ENCODE data around the gene CADPS2.

Gene CADPS2

DNA sequence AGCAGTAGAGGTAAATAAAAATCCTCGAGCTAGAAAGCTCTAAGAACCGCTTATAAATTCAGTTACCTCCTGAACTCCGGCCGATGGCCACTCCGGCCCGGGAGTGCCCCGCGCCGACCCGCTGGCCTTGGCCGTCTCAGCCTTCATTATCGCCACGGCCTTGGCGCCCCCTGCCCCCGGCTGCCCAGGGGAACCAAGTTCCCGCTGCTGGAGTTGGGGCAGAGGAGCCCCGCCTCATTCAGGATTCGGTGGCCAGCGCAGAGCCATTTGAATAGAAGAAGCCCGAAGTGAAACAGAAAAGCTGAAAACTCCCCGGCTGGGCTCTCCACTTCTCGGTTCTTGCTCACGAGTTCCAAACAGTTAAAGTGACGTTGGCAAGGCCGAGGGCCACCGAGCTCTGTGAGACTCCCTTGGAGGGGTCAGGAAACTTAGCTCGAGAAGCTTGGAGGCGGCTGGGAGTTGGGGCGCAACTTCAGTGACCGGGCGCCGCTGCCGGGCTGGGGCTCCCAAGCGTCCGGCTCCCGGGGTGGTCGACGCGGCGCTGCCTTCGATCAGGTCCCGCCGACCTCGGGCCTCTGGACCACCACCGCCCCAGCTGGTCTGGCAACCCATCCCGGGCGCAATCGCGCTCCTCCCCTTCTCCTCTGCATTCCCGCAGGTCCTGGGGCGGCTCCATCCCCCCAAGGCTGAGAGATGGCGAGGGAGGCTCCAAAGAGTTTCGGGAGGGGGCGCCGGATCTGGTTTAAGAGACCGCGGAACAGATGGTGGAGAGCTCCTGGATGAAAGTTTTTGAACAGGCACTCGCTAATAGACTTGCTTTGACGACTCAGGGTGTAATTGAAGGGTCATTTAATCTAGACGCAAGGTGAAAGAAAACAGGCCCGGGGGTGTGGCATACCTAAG lies 575.9 kb downstream of the CADPS2 start:
- in situ Hi-C loops (cut with MboI; ENCODE audit: low sequenced_read_pairs, unreplicated experiment), result no loop called here
- TF ChIP-seq, protein P1, sequence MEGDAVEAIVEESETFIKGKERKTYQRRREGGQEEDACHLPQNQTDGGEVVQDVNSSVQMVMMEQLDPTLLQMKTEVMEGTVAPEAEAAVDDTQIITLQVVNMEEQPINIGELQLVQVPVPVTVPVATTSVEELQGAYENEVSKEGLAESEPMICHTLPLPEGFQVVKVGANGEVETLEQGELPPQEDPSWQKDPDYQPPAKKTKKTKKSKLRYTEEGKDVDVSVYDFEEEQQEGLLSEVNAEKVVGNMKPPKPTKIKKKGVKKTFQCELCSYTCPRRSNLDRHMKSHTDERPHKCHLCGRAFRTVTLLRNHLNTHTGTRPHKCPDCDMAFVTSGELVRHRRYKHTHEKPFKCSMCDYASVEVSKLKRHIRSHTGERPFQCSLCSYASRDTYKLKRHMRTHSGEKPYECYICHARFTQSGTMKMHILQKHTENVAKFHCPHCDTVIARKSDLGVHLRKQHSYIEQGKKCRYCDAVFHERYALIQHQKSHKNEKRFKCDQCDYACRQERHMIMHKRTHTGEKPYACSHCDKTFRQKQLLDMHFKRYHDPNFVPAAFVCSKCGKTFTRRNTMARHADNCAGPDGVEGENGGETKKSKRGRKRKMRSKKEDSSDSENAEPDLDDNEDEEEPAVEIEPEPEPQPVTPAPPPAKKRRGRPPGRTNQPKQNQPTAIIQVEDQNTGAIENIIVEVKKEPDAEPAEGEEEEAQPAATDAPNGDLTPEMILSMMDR (IDR thresholded peaks at IDR 0.05; ENCODE audit: borderline replicate concordance, control extremely low read depth, extremely low read depth, insufficient read depth, missing control alignments), result no peak
- DNase-seq (ENCODE audit: low spot score), result peak; percentile 34

DNA sequence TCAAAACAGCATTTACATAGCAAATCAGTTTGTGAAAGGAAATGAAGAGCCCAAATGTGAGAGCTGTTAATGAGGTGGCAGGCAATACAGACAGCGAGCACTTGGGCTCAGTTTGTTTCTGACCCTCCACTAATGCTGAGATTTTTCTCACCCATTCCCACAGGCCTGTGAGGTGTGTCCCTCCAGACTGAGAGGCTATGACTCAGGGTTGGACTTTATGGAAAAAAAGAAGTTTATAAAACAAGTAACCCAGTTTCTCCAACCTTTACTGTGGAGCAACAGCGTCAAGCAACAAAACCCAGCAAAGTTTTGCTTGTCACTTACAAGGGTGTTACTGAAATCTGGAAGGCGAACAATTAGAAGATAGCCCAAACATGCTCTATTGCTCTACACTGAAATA lies 576.8 kb downstream of the CADPS2 start:
- DNase-seq (ENCODE audit: low spot score), result no peak
- in situ Hi-C loops (cut with MboI; ENCODE audit: low sequenced_read_pairs, unreplicated experiment), result no loop called here
- TF ChIP-seq, protein P1 (IDR thresholded peaks at IDR 0.05; ENCODE audit: borderline replicate concordance, control extremely low read depth, extremely low read depth, insufficient read depth, missing control alignments), result no peak

GRCh38 chr7:122307228-122307621 lies 579.0 kb downstream of the CADPS2 start:
- TF ChIP-seq, protein P1 (IDR thresholded peaks at IDR 0.05; ENCODE audit: borderline replicate concordance, control extremely low read depth, extremely low read depth, insufficient read depth, missing control alignments), result no peak
- DNase-seq (ENCODE audit: low spot score), result no peak
- in situ Hi-C loops (cut with MboI; ENCODE audit: low sequenced_read_pairs, unreplicated experiment), result no loop called here

DNA sequence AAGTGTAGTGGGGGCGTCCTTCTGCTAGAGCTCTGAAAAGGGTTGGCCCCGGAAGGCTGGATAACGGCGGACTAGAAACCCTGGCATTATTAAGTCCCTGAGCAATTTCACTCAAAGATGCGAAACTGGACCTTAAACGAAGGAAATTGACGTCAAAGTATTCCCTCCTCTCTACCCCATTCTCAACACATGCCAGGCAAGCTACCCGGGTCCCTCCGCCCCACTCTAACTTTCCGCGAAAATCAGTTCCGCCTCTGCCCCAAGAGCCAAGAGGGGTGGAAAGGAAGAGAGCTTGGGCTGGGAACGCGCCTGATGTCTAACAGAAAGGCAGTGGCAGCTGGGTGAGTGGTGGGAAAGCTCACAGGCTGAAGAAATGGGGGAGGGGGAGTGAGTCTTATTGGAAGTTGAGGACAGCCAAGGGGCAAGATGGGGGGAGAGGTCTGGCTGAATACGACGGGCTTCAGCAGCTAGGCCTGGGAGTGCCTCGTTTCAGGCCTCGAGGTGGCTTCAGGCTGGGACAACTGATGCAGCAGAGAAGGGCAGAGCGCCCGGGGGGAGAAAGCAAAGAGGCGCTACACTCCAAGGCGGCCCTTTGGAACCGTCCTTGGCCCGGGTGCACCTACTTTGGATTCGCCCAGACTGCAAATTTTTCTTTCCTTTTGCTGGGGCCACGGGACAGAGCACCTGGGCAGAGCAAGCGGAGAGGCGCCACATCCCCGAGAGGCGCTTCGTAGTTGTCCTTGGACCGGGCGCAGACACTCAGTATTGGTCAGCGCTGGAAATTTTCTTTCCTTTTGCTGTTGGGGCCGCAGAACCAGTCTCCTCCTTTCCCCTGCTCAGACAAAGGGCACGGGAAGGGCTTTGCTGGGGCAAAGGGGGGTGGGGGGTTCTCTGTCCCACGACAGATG lies 579.7 kb downstream of the CADPS2 start:
- in situ Hi-C loops (cut with MboI; ENCODE audit: low sequenced_read_pairs, unreplicated experiment), result no loop called here
- no peak for DNase-seq (ENCODE audit: low spot score)
- TF ChIP-seq, protein P1 (IDR thresholded peaks at IDR 0.05; ENCODE audit: borderline replicate concordance, control extremely low read depth, extremely low read depth, insufficient read depth, missing control alignments), result no peak

DNA sequence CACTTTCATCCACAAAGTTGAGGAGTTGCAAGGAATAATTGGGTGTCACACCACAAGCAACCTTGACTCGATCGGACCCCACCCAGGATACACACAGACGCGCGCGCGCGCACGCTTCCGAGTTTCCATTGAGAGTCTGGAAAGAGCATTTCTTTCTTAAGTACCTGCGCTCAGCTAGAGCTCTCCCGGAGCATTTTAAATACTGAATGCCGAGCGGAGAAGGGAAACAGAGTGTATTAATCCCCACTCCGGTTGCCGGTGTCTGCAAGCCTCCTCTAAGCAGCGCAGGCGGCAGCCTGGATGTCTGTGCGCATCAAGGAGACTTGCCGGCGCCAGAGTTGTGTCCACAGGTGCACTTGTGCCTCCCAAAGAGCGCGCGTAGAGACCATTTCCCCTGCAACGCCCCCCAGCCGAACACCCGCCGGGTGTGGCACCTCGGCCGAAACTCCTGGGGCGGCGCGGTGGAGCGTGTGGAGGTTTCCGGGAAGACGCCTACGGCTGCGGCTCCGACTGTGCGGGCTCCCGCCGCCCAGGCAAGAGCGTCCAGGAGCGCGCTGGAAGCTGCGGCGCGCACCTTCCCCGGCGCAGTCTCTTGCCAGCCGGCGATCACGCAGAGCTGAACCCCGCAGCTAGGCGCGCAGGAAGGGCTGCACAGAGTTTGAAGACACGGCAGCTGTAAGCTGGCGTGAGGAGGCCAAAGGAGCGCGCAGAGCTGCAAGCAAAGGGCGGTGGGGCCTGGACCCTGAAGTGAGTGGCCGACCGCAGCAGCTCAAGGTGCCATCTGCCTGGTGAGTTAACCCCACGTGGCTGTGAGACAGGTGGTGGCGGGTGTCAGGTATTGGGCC lies 580.6 kb downstream of the CADPS2 start:
- in situ Hi-C loops (cut with MboI; ENCODE audit: low sequenced_read_pairs, unreplicated experiment), result no loop called here
- TF ChIP-seq, protein P1 (IDR thresholded peaks at IDR 0.05; ENCODE audit: borderline replicate concordance, control extremely low read depth, extremely low read depth, insufficient read depth, missing control alignments), result no peak
- no peak for DNase-seq (ENCODE audit: low spot score)

DNA sequence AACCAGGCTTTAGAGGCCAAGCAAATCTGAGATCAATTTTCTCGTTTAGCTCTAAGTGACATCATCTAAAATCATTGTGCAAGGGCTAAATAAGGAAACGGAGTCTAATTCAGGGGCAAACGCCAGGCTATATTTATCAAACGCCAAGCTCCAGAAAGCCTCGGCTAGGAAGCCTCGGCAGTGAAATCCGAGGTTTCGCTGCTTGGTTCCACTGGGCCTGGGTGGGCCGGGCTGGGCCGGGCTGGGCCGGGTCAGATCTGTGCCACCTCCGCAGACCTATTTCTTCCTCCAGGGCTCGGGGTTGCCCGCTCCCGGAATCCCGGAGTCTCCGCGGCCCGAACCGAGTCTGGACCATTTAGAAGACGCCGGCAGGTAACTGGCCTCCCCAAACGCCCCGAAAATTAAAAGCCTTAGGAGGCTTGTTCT lies 581.3 kb downstream of the CADPS2 start:
- in situ Hi-C loops (cut with MboI; ENCODE audit: low sequenced_read_pairs, unreplicated experiment), result no loop called here
- TF ChIP-seq, protein P1 (IDR thresholded peaks at IDR 0.05; ENCODE audit: borderline replicate concordance, control extremely low read depth, extremely low read depth, insufficient read depth, missing control alignments), result no peak
- DNase-seq (ENCODE audit: low spot score), result no peak
